GM12878 (cell line): Measurements from ENCODE around the gene LRRC23. TPM values are rescaled to one million over a fixed set of nuclear protein-coding genes. Genes with fewer than 3 reads are reported as not detected.

ENCODE experiments used
- ATAC-seq: fragments of 200-7000 bp; cut with Tn5 transposase; 3 replicates; pipeline ENCODE4 v1.9.1; 2020; ENCODE audit warnings: mild to moderate bottlenecking, moderate library complexity
- BruUV-seq: library from RNA; stranded (reverse); fragments of 400-500 nt; replicated peaks from 2 replicates; lab custom pipeline; 2021; lab: Mats Ljungman, UMichigan
- CTCF ChIA-PET: fragments of 300-600 bp; sonication (Branson Sonifier 250); formaldehyde crosslinking; extraction: SDS; loops from one replicate; lab custom pipeline; 2021; ENCODE audit warnings: inconsistent platforms; lab: Yijun Ruan, JAX
- POLR2A ChIA-PET: fragments of 350-600 bp; formaldehyde crosslinking; extraction: SDS; loops from one replicate; lab custom pipeline; 2021; ENCODE audit warnings: inconsistent platforms; lab: Charles Lee
- RAD21 ChIA-PET: fragments of 300-600 bp; sonication (Branson Sonifier 250); formaldehyde crosslinking; loops from one replicate; lab custom pipeline; 2023; ENCODE audit warnings: antibody characterized with exemption; ENCODE audit not compliant: unreplicated experiment; lab: Charles Lee
- SMC1A ChIA-PET: fragments of 300-600 bp; sonication (Branson Sonifier 250); formaldehyde crosslinking; loops from one replicate; lab custom pipeline; 2023; ENCODE audit not compliant: unreplicated experiment, uncharacterized antibody; lab: Charles Lee
- DNase-seq: peaks from one replicate; pipeline ENCODE4 v3.0.0-alpha.2; 2011; ENCODE audit warnings: low read depth, low spot score
- FAIRE-seq: peaks from 3 replicates; lab custom pipeline; 2011; peaks lifted over from hg19 to GRCh38; lab: Jason Lieb, UNC
- H2AFZ ChIP-seq: 2 replicates; pipeline ENCODE4 v1.6.0; 2011; ENCODE audit warnings: low read depth, low read length, control low read depth; ENCODE audit not compliant: control insufficient read depth
- H3K27ac ChIP-seq: 2 replicates; pipeline ENCODE4 v1.5.1; 2011; ENCODE audit warnings: control low read depth; ENCODE audit not compliant: control insufficient read depth, insufficient read depth
- H3K27me3 ChIP-seq, 2 experiments: replicated peaks in 1 of 2; 2 replicates each; pipeline versions ENCODE4 v1.6.0 to v1.6.1; 2011; ENCODE audit warnings: low read length in 1 of 2; ENCODE audit not compliant: control insufficient read depth in 2 of 2, insufficient read depth in 2 of 2
- H3K36me3 ChIP-seq, 2 experiments: 2 replicates each; pipeline ENCODE4 v1.5.1; 2011; ENCODE audit warnings: low read length in 1 of 2; ENCODE audit not compliant: control insufficient read depth in 2 of 2, insufficient read depth in 2 of 2
- H3K4me1 ChIP-seq: 2 replicates; pipeline ENCODE4 v1.6.1; 2011; ENCODE audit warnings: mild to moderate bottlenecking, low read length, moderate library complexity, mixed read lengths; ENCODE audit not compliant: control insufficient read depth, insufficient read depth
- H3K4me2 ChIP-seq: 2 replicates; pipeline ENCODE4 v1.6.0; 2011; ENCODE audit warnings: control low read depth; ENCODE audit not compliant: control insufficient read depth, insufficient read depth
- H3K4me3 ChIP-seq: fragments of 200-600 bp; sonication (generic); 2 replicates; pipeline ENCODE4 v1.5.1; 2016
- H3K79me2 ChIP-seq: 2 replicates; pipeline ENCODE4 v1.6.0; 2011; ENCODE audit warnings: low read length; ENCODE audit not compliant: control insufficient read depth, insufficient read depth
- H3K9ac ChIP-seq: 2 replicates; pipeline ENCODE4 v1.8.0; 2011; ENCODE audit warnings: low read length, control low read depth, mixed read lengths; ENCODE audit not compliant: control insufficient read depth, insufficient read depth
- H3K9me3 ChIP-seq: replicated peaks from 3 replicates; pipeline ENCODE4 v1.5.1; 2011; ENCODE audit warnings: mild to moderate bottlenecking, low read length; ENCODE audit not compliant: control insufficient read depth, insufficient read depth
- H4K20me1 ChIP-seq: 2 replicates; pipeline ENCODE4 v1.6.0; 2011; ENCODE audit not compliant: control insufficient read depth, insufficient read depth
- WGBS: methylation state at CpG from one replicate; pipeline ENCODE4 v1.1.6; 2016; ENCODE audit warnings: low lambda C conversion rate; ENCODE audit not compliant: insufficient replicate concordance, insufficient coverage; ENCODE audit errors: missing lambda C conversion rate; 5-methylcytosine and 5-hydroxymethylcytosine counted together
- in situ Hi-C: fragments of 300-500 bp; cut with MboI; formaldehyde crosslinking; loops from 9 replicates; pipeline ENCODE4 v1.14.3; 2018; ENCODE audit warnings: mixed read lengths
- intact Hi-C: fragments of 100-400 bp; cut with micrococcal nuclease; formaldehyde crosslinking; loops from one replicate; pipeline ENCODE4 v1.14.2; 2022; ENCODE audit not compliant: unreplicated experiment
- polyA plus RNA-seq, 11 experiments: library from polyadenylated mRNA; depleted of rRNA in 4 of 11; unstranded in 6 of 11; stranded (reverse) in 5 of 11; fragments of >200 nt; fragmentation: Nextera tagmentation in 4 of 11; fragmentation: Illumina TruSeq in 1 of 11; extraction: Ambion mirVana in 4 of 11; extraction: Trizol in 1 of 11; gene quantifications; 1 replicate in 1 of 11; 2 replicates in 10 of 11; pipeline versions ENCODE4 v1.2.1 to v1.2.3, GENCODE V29; 2011 to 2016; ENCODE audit warnings: inconsistent platforms in 2 of 11, missing spikeins in 2 of 11, low read depth in 1 of 11
- total RNA-seq, 4 experiments: library from RNA; depleted of rRNA in 3 of 4; stranded (reverse); fragments of >200 nt in 3 of 4; fragmentation: Illumina TruSeq in 1 of 4; extraction: Trizol in 1 of 4; gene quantifications; 2 replicates each; pipeline versions ENCODE4 v1.2.1 to v1.2.3, GENCODE V29; 2013 to 2021
- TF ChIP-seq, protein P1 (sequence below): fragments of 450-650 bp; formaldehyde crosslinking; IDR thresholded peaks from 2 replicates; pipeline ENCODE4 v1.4.0; 2020; ENCODE audit warnings: mild to moderate bottlenecking, moderate library complexity
- TF ChIP-seq, protein P2 (sequence below): fragments of 450-650 bp; IDR thresholded peaks from 2 replicates; pipeline ENCODE4 v1.6.1; 2017; ENCODE audit warnings: low read depth, mild to moderate bottlenecking, moderate library complexity

The LRRC23 gene
- total and polyA plus RNA-seq, 10 of the 15 experiments (the other 5 are each of a cell fraction or from before 2014, with no cell fraction given) = 1.4 to 6.9 (median 3.4) TPM

DNA sequence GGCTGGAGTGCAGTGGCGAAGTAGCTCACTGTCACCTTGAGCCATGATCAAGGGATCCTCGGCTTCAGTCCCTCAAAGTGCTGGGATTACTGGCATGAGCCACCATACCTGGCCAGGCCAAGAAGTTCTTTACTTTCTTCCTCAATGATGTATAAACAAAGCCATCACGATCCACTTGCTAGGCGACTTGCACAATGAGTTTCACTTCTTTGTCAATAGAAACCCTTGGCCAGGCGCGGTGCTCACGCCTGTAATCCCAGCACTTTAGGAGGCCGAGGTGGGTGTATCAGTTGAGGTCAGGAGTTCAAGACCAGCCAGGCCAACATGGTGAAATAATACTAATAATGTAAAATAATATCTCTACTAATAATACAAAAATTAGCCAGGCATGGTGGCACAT, 17.2 kb upstream of the LRRC23 start:
- POLR2A ChIA-PET = interaction anchor here (0.6 to 1.4 kb wide), 2 partner anchors 14 to 236 kb away, joined by 3 read pairs; partner anchors contain the start of gene SPSB2
- H3K4me3 ChIP-seq = no peak overlapping the region

More for the DNA sequence above, 17.2 kb upstream of the LRRC23 start:
- ChIA-PET SMC1A (no interaction called here), CTCF (interaction anchor here (0.7 to 1.8 kb wide), 2 partner anchors 15 to 252 kb away, joined by 3 to 8 read pairs; partner anchors contain the start of gene SPSB2), RAD21 (interaction anchor here (1.4 kb wide), 1 partner anchor 15 kb away, joined by 4 read pairs; the partner anchor contains the start of gene SPSB2)
- Histone ChIP-seq H3K27ac (no peak overlapping the region), H3K36me3 (peaks cover 0 to 9% of the 10 kb centered on the region in 2 experiments; a peak in 3 of 4 replicates), H3K79me2 (no peaks in the 10 kb centered on the region), H3K4me2 (no peak overlapping the region), H3K9ac (no peak overlapping the region), H2AFZ (no peak overlapping the region), H4K20me1 (no peaks in the 10 kb centered on the region), H3K9me3 (no peaks in the 10 kb centered on the region), H3K4me1 (peaks cover 12% of the 10 kb centered on the region), H3K27me3 (no peaks in the 10 kb centered on the region)
- ATAC-seq (no peak), DNase-seq (no peak), FAIRE-seq (no peak)
- BruUV-seq = no TSS peak
- TF ChIP-seq, protein P1, sequence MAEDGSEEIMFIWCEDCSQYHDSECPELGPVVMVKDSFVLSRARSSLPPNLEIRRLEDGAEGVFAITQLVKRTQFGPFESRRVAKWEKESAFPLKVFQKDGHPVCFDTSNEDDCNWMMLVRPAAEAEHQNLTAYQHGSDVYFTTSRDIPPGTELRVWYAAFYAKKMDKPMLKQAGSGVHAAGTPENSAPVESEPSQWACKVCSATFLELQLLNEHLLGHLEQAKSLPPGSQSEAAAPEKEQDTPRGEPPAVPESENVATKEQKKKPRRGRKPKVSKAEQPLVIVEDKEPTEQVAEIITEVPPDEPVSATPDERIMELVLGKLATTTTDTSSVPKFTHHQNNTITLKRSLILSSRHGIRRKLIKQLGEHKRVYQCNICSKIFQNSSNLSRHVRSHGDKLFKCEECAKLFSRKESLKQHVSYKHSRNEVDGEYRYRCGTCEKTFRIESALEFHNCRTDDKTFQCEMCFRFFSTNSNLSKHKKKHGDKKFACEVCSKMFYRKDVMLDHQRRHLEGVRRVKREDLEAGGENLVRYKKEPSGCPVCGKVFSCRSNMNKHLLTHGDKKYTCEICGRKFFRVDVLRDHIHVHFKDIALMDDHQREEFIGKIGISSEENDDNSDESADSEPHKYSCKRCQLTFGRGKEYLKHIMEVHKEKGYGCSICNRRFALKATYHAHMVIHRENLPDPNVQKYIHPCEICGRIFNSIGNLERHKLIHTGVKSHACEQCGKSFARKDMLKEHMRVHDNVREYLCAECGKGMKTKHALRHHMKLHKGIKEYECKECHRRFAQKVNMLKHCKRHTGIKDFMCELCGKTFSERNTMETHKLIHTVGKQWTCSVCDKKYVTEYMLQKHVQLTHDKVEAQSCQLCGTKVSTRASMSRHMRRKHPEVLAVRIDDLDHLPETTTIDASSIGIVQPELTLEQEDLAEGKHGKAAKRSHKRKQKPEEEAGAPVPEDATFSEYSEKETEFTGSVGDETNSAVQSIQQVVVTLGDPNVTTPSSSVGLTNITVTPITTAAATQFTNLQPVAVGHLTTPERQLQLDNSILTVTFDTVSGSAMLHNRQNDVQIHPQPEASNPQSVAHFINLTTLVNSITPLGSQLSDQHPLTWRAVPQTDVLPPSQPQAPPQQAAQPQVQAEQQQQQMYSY (CRISPR knock-in tag) = no peak
- TF ChIP-seq, protein P2, sequence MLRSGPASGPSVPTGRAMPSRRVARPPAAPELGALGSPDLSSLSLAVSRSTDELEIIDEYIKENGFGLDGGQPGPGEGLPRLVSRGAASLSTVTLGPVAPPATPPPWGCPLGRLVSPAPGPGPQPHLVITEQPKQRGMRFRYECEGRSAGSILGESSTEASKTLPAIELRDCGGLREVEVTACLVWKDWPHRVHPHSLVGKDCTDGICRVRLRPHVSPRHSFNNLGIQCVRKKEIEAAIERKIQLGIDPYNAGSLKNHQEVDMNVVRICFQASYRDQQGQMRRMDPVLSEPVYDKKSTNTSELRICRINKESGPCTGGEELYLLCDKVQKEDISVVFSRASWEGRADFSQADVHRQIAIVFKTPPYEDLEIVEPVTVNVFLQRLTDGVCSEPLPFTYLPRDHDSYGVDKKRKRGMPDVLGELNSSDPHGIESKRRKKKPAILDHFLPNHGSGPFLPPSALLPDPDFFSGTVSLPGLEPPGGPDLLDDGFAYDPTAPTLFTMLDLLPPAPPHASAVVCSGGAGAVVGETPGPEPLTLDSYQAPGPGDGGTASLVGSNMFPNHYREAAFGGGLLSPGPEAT = no peak
- intact Hi-C loops = no loop called here
- in situ Hi-C loops = no loop called here
- WGBS = 91% methylated on average over 8 of the region's 8 CpGs
